ENCODE data around the gene AGAP1. TPM values are rescaled to one million over a fixed set of nuclear protein-coding genes. Genes with fewer than 3 reads are reported as not detected.

Gene AGAP1
- polyA plus RNA-seq, 1 experiment, result 12.4 TPM

DNA sequence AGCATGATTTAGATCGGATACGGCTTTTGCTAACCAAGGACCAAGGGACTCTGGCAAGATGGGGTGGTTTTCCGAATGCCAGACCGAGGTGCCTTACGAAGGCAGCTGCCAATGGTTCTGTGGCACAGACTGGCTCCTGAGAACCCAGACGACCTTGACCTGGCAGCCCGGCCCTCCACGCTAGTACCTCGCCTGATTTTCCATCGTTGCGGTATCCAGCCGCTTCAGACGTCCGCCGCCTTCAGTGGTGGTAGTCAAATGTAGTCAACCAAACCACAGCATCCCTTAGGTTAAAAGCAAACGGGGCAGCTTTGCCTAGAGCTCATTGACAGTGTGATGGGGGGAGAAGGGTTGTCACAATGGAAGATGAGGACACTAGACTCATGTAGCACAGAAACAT lies 631.7 kb downstream of the AGAP1 start:
- ChIA-PET CTCF (interaction anchor here (1.5 kb wide), 1 partner anchor 346 kb away, joined by 3 read pairs; no protein-coding TSS in a partner anchor), POLR2A (no interaction called here)
- Histone ChIP-seq H3K4me3 (ENCODE audit: low read depth, low read length) (no peak overlapping the region), H3K27me3 (ENCODE audit: control insufficient read depth, insufficient read depth, low read length) (no peaks in the 10 kb centered on the region), H3K27ac (ENCODE audit: low read depth, low read length) (no peak overlapping the region), H3K9me3 (ENCODE audit: control insufficient read depth, insufficient read depth, low read length) (no peaks in the 10 kb centered on the region; the same call in 1 of the 2 replicates)
- no peak for DNase-seq (ENCODE audit: low read depth, low spot score)
- TF ChIP-seq, protein P1, sequence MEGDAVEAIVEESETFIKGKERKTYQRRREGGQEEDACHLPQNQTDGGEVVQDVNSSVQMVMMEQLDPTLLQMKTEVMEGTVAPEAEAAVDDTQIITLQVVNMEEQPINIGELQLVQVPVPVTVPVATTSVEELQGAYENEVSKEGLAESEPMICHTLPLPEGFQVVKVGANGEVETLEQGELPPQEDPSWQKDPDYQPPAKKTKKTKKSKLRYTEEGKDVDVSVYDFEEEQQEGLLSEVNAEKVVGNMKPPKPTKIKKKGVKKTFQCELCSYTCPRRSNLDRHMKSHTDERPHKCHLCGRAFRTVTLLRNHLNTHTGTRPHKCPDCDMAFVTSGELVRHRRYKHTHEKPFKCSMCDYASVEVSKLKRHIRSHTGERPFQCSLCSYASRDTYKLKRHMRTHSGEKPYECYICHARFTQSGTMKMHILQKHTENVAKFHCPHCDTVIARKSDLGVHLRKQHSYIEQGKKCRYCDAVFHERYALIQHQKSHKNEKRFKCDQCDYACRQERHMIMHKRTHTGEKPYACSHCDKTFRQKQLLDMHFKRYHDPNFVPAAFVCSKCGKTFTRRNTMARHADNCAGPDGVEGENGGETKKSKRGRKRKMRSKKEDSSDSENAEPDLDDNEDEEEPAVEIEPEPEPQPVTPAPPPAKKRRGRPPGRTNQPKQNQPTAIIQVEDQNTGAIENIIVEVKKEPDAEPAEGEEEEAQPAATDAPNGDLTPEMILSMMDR (IDR thresholded peaks at IDR 0.05; ENCODE audit: low read depth, low read length), result no peak

DNA sequence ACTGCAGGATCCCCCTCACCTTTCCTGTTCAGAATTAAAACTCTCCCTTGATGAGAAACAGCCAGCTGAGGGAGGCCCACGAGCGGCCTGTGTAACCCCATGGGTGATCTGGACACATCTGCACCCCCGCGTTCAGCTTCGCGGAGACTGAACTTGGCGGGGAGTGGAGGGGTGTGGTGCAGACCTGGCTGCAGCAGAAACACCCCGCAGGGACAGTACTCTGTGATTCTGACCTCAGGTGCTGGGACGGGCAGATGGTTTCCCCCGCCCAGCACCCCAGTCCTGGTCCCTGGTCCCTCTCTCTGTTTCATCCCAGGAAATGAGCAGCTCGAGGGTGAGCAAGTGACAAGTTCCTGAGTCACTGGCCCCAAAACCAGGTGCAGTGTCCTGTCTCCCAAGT lies 633.2 kb downstream of the AGAP1 start:
- H3K27me3 ChIP-seq (ENCODE audit: control insufficient read depth, insufficient read depth, low read length), result no peaks in the 10 kb centered on the region

DNA sequence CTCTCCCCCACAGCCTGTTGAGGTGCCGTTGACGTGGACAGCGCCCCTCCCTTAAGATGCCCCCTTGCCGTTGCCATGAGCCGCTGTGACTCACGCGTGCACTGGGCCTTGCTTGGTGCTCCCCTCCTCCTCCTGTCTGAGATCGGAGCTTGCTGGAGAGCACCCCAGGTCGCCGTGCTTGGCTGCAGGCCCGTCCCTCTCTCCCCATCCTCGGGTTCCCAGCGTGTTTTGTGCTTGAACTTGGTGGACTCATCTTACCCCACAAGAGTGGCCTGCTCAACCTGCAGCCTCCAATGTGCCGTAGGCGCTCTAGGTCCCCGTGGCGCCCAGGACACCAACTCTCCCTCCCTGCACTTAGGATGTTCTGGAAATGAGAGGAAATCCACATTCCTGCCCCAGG lies 634.5 kb downstream of the AGAP1 start:
- ChIA-PET POLR2A (no interaction called here), CTCF (no interaction called here)
- DNase-seq (ENCODE audit: low read depth, low spot score), result no peak
- TF ChIP-seq, protein P1 (IDR thresholded peaks at IDR 0.05; ENCODE audit: low read depth, low read length), result no peak
- no peak overlapping the region for H3K27ac ChIP-seq (ENCODE audit: low read depth, low read length)
- H3K4me3 ChIP-seq (ENCODE audit: low read depth, low read length), result no peak overlapping the region
- H3K27me3 ChIP-seq (ENCODE audit: control insufficient read depth, insufficient read depth, low read length), result no peaks in the 10 kb centered on the region
- no peaks in the 10 kb centered on the region; the same call in 1 of the 2 replicates for H3K9me3 ChIP-seq (ENCODE audit: control insufficient read depth, insufficient read depth, low read length)

More for the DNA sequence above, 633.2 kb downstream of the AGAP1 start:
- ChIA-PET POLR2A (no interaction called here), CTCF (interaction anchor here (1.0 to 1.5 kb wide), 2 partner anchors 16 to 348 kb away, joined by 3 read pairs; no protein-coding TSS in a partner anchor)
- no peaks in the 10 kb centered on the region; the same call in 1 of the 2 replicates for H3K9me3 ChIP-seq (ENCODE audit: control insufficient read depth, insufficient read depth, low read length)
- H3K27ac ChIP-seq (ENCODE audit: low read depth, low read length), result no peak overlapping the region
- no peak for DNase-seq (ENCODE audit: low read depth, low spot score)
- no peak overlapping the region for H3K4me3 ChIP-seq (ENCODE audit: low read depth, low read length)
- TF ChIP-seq, protein P1 (IDR thresholded peaks at IDR 0.05; ENCODE audit: low read depth, low read length), result no peak

DNA sequence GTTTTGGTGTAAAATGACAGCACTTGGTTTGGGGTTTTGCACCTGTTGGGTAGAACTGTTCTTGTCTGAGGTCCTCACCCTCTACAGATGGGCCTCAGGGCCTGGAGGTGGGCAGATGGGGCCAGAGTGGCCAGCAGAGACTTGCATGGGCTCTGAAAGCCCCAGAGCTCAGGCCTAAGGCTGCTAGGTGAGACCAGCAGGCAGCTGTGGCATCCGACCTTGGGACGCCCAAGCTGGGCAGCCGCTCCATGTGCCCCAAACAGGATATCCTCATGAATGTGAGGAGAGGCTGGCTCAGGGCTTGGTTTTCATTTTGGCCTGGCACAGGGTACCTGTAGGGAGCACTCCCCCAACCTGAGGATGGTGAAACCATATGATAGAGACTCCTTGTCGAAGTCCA lies 636.1 kb downstream of the AGAP1 start:
- DNase-seq (ENCODE audit: low read depth, low spot score), result no peak
- POLR2A ChIA-PET, result no interaction called here
- CTCF ChIA-PET, result interaction anchor here (1.2 kb wide), 1 partner anchor 14 kb away, joined by 3 read pairs; no protein-coding TSS in a partner anchor
- Histone ChIP-seq H3K4me3 (ENCODE audit: low read depth, low read length) (no peak overlapping the region), H3K27ac (ENCODE audit: low read depth, low read length) (no peak overlapping the region), H3K27me3 (ENCODE audit: control insufficient read depth, insufficient read depth, low read length) (no peaks in the 10 kb centered on the region), H3K9me3 (ENCODE audit: control insufficient read depth, insufficient read depth, low read length) (no peaks in the 10 kb centered on the region)
- TF ChIP-seq, protein P1 (IDR thresholded peaks at IDR 0.05; ENCODE audit: low read depth, low read length), result no peak

DNA sequence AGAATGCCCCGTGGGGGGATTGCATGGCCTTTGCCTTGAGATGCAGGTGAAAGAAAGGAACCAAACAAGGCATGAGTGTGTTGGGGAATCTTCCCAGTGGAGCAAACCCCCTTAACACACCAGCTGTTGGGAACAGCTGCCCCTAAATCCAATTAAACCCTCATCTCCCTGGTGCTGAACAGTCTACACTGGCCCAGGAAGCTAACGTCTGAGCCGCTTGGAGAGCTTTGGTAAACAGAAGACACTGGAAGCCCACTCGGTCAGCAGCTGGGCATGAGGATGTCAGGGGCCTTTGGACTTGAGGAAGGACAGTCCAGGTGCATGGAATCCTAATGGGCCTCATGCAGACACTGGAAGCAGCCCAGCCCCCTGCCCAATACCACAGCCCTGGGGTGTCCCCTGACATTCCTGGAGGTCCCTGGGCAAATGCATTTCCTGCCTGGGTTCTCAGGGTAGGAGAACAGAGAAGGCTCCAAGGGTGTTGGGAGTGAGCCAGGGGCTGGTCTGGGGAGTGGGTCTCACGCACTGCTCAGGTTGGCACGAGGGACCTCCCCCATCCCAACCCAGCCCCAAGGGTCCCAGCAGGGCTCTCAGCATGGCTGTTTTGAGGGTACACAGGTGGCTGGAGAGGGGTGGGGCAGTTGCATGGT lies 636.6 kb downstream of the AGAP1 start:
- Histone ChIP-seq H3K4me3 (ENCODE audit: low read depth, low read length) (no peak overlapping the region), H3K9me3 (ENCODE audit: control insufficient read depth, insufficient read depth, low read length) (no peaks in the 10 kb centered on the region), H3K27me3 (ENCODE audit: control insufficient read depth, insufficient read depth, low read length) (no peaks in the 10 kb centered on the region), H3K27ac (ENCODE audit: low read depth, low read length) (no peak overlapping the region)
- no peak for DNase-seq (ENCODE audit: low read depth, low spot score)
- TF ChIP-seq, protein P1 (IDR thresholded peaks at IDR 0.05; ENCODE audit: low read depth, low read length), result no peak
- POLR2A ChIA-PET, result no interaction called here
- CTCF ChIA-PET, result interaction anchor here (1.2 kb wide), 1 partner anchor 13 kb away, joined by 3 read pairs; no protein-coding TSS in a partner anchor

All from AG04450 (cell line).